HCT116 (cell line): Measurements from ENCODE around the gene TACO1. TPM values are rescaled to one million over a fixed set of nuclear protein-coding genes. Genes with fewer than 3 reads are reported as not detected.

ENCODE experiments used
- ATAC-seq: fragments of 200-7000 bp; cut with Tn5 transposase; 2 replicates; pipeline ENCODE4 v1.9.1; 2020; ENCODE audit warnings: mild to moderate bottlenecking, moderate library complexity
- BruUV-seq: library from RNA; stranded (reverse); fragments of 400-500 nt; replicated peaks from 2 replicates; lab custom pipeline; 2021; lab: Mats Ljungman, UMichigan
- CTCF ChIA-PET: fragments of 300-600 bp; sonication (Branson Sonifier 250); formaldehyde crosslinking; loops from one replicate; lab custom pipeline; 2021; ENCODE audit warnings: antibody characterized with exemption; lab: Charles Lee
- POLR2A ChIA-PET: fragments of 300-600, 350-600 bp; sonication (Branson Sonifier 250); formaldehyde crosslinking; loops from one replicate; lab custom pipeline; 2021; ENCODE audit warnings: antibody characterized with exemption; lab: Charles Lee
- RAD21 ChIA-PET, 2 experiments: fragments of 300-600 bp; sonication (Branson Sonifier 250); formaldehyde crosslinking; loops; one replicate each; lab custom pipeline; 2023; ENCODE audit warnings: low total read pairs in 2 of 2; ENCODE audit not compliant: uncharacterized antibody in 2 of 2, unreplicated experiment in 2 of 2, low non-redundant PET in 1 of 2; lab: Charles Lee
- DNase-seq: peaks from one replicate; pipeline ENCODE4 v3.0.0-alpha.2; 2010; ENCODE audit warnings: low read depth, low spot score
- H2AFZ ChIP-seq: fragments of 200-600 bp; shearing (Covaris generic), sonication (generic); 2 replicates; pipeline ENCODE4 v1.6.1; 2017; ENCODE audit warnings: low read depth, mixed run types, mixed read lengths, antibody characterized with exemption, low read length; ENCODE audit not compliant: poor library complexity, severe bottlenecking
- H3K27ac ChIP-seq: 2 replicates; pipeline ENCODE4 v1.5.1; 2012; ENCODE audit warnings: low read depth, low read length
- H3K27me3 ChIP-seq: fragments of 200-600 bp; sonication (generic); 2 replicates; pipeline ENCODE4 v1.6.1; 2016; ENCODE audit warnings: mixed run types, low read length, mixed read lengths; ENCODE audit not compliant: insufficient read depth
- H3K36me3 ChIP-seq, 2 experiments: fragments of 200-500 bp in 1 of 2; fragments of 200-600 bp in 1 of 2; sonication (Bioruptor generic) in 1 of 2; sonication (generic) in 1 of 2; 2 replicates each; pipeline versions ENCODE4 v1.5.1 to v1.6.1; 2014 to 2016; ENCODE audit warnings: low read length in 2 of 2, inconsistent platforms in 1 of 2, mixed read lengths in 1 of 2, mixed run types in 1 of 2; ENCODE audit not compliant: insufficient read depth in 2 of 2, control insufficient read depth in 1 of 2
- H3K4me1 ChIP-seq, 2 experiments: fragments of 200-600 bp in 1 of 2; sonication (generic) in 1 of 2; 2 replicates each; pipeline versions ENCODE4 v1.5.1 to v1.6.1; 2012 to 2017; ENCODE audit warnings: low read length in 2 of 2, inconsistent platforms in 1 of 2, mild to moderate bottlenecking in 1 of 2, mixed read lengths in 1 of 2, mixed run types in 1 of 2, moderate library complexity in 1 of 2; ENCODE audit not compliant: insufficient read depth in 2 of 2, control insufficient read depth in 1 of 2
- H3K4me2 ChIP-seq: fragments of 200-600 bp; sonication (generic); 2 replicates; pipeline ENCODE4 v1.6.1; 2017; ENCODE audit warnings: mixed run types, low read length, mixed read lengths
- H3K4me3 ChIP-seq, 2 experiments: fragments of 200-600 bp in 1 of 2; sonication (generic) in 1 of 2; replicated peaks in 1 of 2; 2 replicates each; pipeline ENCODE4 v1.5.1; 2011 to 2016; ENCODE audit warnings: low read length in 2 of 2, control low read depth in 1 of 2, low read depth in 1 of 2, mild to moderate bottlenecking in 1 of 2, mixed read lengths in 1 of 2, mixed run types in 1 of 2
- H3K79me2 ChIP-seq: fragments of 200-600 bp; sonication (generic); 2 replicates; pipeline ENCODE4 v1.6.1; 2017; ENCODE audit warnings: mild to moderate bottlenecking, mixed run types, low read length, moderate library complexity, mixed read lengths; ENCODE audit not compliant: insufficient read depth
- H3K9ac ChIP-seq: fragments of 200-600 bp; sonication (generic); 2 replicates; pipeline ENCODE4 v1.6.1; 2016; ENCODE audit warnings: low read length, mixed read lengths
- H3K9me2 ChIP-seq: fragments of 200-600 bp; sonication (generic), shearing (Covaris generic); 2 replicates; pipeline ENCODE4 v1.6.1; 2017; ENCODE audit warnings: mixed run types, mild to moderate bottlenecking, moderate library complexity; ENCODE audit not compliant: insufficient read depth
- H3K9me3 ChIP-seq, 2 experiments: fragments of 200-500 bp in 1 of 2; fragments of 200-600 bp in 1 of 2; sonication (Bioruptor generic) in 1 of 2; sonication (generic) in 1 of 2; 2 replicates each; pipeline ENCODE4 v1.6.1; 2014 to 2017; ENCODE audit warnings: low read length in 2 of 2, mixed read lengths in 2 of 2, inconsistent platforms in 1 of 2, low read depth in 1 of 2, mild to moderate bottlenecking in 1 of 2, mixed run types in 1 of 2, moderate library complexity in 1 of 2; ENCODE audit not compliant: control insufficient read depth in 1 of 2, insufficient read depth in 1 of 2
- H4K20me1 ChIP-seq: fragments of 200-600 bp; sonication (generic), shearing (Covaris generic); 2 replicates; pipeline ENCODE4 v1.6.1; 2017; ENCODE audit warnings: mixed run types, mild to moderate bottlenecking, moderate library complexity; ENCODE audit not compliant: insufficient read depth
- CBX3 ChIP-seq: IDR thresholded peaks from 2 replicates; pipeline ENCODE4 v1.6.1; 2012; ENCODE audit warnings: low read depth
- CEBPB ChIP-seq: IDR thresholded peaks from 2 replicates; pipeline ENCODE4 v1.6.1; 2012; ENCODE audit warnings: low read depth
- EGR1 ChIP-seq: IDR thresholded peaks from 2 replicates; pipeline ENCODE4 v1.6.1; 2012; ENCODE audit warnings: low read depth
- EZH2phosphoT487 ChIP-seq: fragments of 200-600 bp; IDR thresholded peaks from 2 replicates; pipeline ENCODE4 v1.6.1; 2018; ENCODE audit warnings: antibody characterized with exemption, borderline replicate concordance
- FOSL1 ChIP-seq: IDR thresholded peaks from 2 replicates; pipeline ENCODE4 v1.6.1; 2012; ENCODE audit warnings: low read depth
- JUND ChIP-seq: IDR thresholded peaks from 2 replicates; pipeline ENCODE4 v1.6.1; 2012
- MAX ChIP-seq: IDR thresholded peaks from 2 replicates; pipeline ENCODE4 v1.6.1; 2012
- POLR2AphosphoS5 ChIP-seq: IDR thresholded peaks from 2 replicates; pipeline ENCODE4 v1.6.1; 2011; ENCODE audit warnings: mild to moderate bottlenecking, low read depth, low read length, moderate library complexity
- REST ChIP-seq: IDR thresholded peaks from 2 replicates; pipeline ENCODE4 v1.6.1; 2012; ENCODE audit warnings: low read depth
- SIN3A ChIP-seq: IDR thresholded peaks from 2 replicates; pipeline ENCODE4 v1.6.1; 2012; ENCODE audit warnings: low read depth
- SP1 ChIP-seq: IDR thresholded peaks from 2 replicates; pipeline ENCODE4 v1.6.1; 2012; ENCODE audit warnings: low read depth
- ZFX ChIP-seq: fragments of 450-650 bp; IDR thresholded peaks from 2 replicates; pipeline ENCODE4 v1.6.1; 2017
- intact Hi-C: fragments of 100-400 bp; cut with micrococcal nuclease; formaldehyde crosslinking; loops from 2 replicates; pipeline ENCODE4 v1.10.0; 2022
- total RNA-seq: library from RNA; stranded (reverse); gene quantifications from one replicate; pipeline ENCODE4 v1.2.1, GENCODE V29; 2021; ENCODE audit not compliant: unreplicated experiment

Gene TACO1
- total RNA-seq, 1 experiment from 2014 or later = 39.6 TPM

GRCh38 chr17:63641692-63642448, 41.2 kb downstream of the TACO1 start:
- CTCF ChIA-PET = no interaction called here
- BruUV-seq = no TSS peak

GRCh38 chr17:63644846-63645245, 44.2 kb downstream of the TACO1 start:
- ChIA-PET CTCF (interaction anchor here (1.6 kb wide), 1 partner anchor 33 kb away, joined by 4 read pairs; no protein-coding TSS in a partner anchor), POLR2A (no interaction called here), RAD21 (no interaction called here)
- Histone ChIP-seq H3K36me3 (no peaks in the 10 kb centered on the region), H4K20me1 (no peaks in the 10 kb centered on the region), H3K27me3 (no peaks in the 10 kb centered on the region), H3K4me3 (no peak overlapping the region), H3K9me3 (no peaks in the 10 kb centered on the region), H3K4me2 (no peak overlapping the region), H2AFZ (no peak overlapping the region), H3K4me1 (peaks cover 8 to 13% of the 10 kb centered on the region in 2 experiments; a peak in 3 of 4 replicates), H3K9ac (no peak overlapping the region), H3K27ac (no peak overlapping the region), H3K9me2 (no peaks in the 10 kb centered on the region), H3K79me2 (no peaks in the 10 kb centered on the region)
- ATAC-seq = no peak
- BruUV-seq = no TSS peak
- intact Hi-C loops = no loop called here
- TF ChIP-seq EGR1 (no peak), CEBPB (no peak), REST (no peak), MAX (no peak), FOSL1 (no peak), POLR2AphosphoS5 (no peak), CBX3 (no peak), ZFX (no peak)
- DNase-seq = no peak

More at GRCh38 chr17:63641692-63642448, 41.2 kb downstream of the TACO1 start:
- Histone ChIP-seq H3K4me1 (peaks cover 2% of the 10 kb centered on the region in 2 experiments; a peak in 3 of 4 replicates), H3K9me3 (no peaks in the 10 kb centered on the region), H4K20me1 (no peaks in the 10 kb centered on the region), H3K4me2 (no peak overlapping the region), H3K9me2 (no peaks in the 10 kb centered on the region), H3K9ac (no peak overlapping the region), H3K4me3 (no peak overlapping the region), H3K36me3 (no peaks in the 10 kb centered on the region), H3K27me3 (no peaks in the 10 kb centered on the region), H2AFZ (no peak overlapping the region), H3K79me2 (no peaks in the 10 kb centered on the region), H3K27ac (no peak overlapping the region)
- TF ChIP-seq POLR2AphosphoS5 (no peak), SP1 (no peak), CEBPB (no peak), JUND (no peak), EZH2phosphoT487 (no peak), SIN3A (no peak)
- POLR2A ChIA-PET = no interaction called here
- intact Hi-C loops = no loop called here
- RAD21 ChIA-PET = no interaction called here
- DNase-seq = no peak
- ATAC-seq = no peak
